H9 (cell line): Measurements from ENCODE around the gene KREMEN1. TPM values are rescaled to one million over a fixed set of nuclear protein-coding genes. Genes with fewer than 3 reads are reported as not detected.

Experiments
- DNase-seq: peaks from one replicate; pipeline ENCODE4 v3.0.0-alpha.2; 2017
- H2AFZ ChIP-seq: one replicate; pipeline ENCODE4 v1.6.1; 2013; ENCODE audit warnings: mild to moderate bottlenecking, low read length, control low read depth, moderate library complexity
- H2AK5ac ChIP-seq: 2 replicates; pipeline ENCODE4 v1.6.1; 2013; ENCODE audit warnings: low read length, control low read depth, mixed read lengths; ENCODE audit not compliant: insufficient read length
- H2BK120ac ChIP-seq: one replicate; pipeline ENCODE4 v1.6.1; 2013; ENCODE audit warnings: low read depth, mild to moderate bottlenecking, low read length, control low read depth, inconsistent platforms; ENCODE audit not compliant: poor library complexity, severe bottlenecking
- H2BK12ac ChIP-seq: 2 replicates; pipeline ENCODE4 v1.6.1; 2013; ENCODE audit warnings: low read length, control low read depth, mixed read lengths, low read depth; ENCODE audit not compliant: insufficient read length
- H2BK15ac ChIP-seq: 2 replicates; pipeline ENCODE4 v1.6.1; 2013; ENCODE audit warnings: low read depth, low read length, control low read depth
- H2BK20ac ChIP-seq: one replicate; pipeline ENCODE4 v1.6.1; 2013; ENCODE audit warnings: low read depth, mild to moderate bottlenecking, low read length, control low read depth, inconsistent platforms; ENCODE audit not compliant: poor library complexity, severe bottlenecking
- H2BK5ac ChIP-seq: 2 replicates; pipeline ENCODE4 v1.6.1; 2013; ENCODE audit warnings: low read length, control low read depth, mixed read lengths; ENCODE audit not compliant: insufficient read length
- H3K14ac ChIP-seq: 2 replicates; pipeline ENCODE4 v1.6.1; 2013; ENCODE audit warnings: low read length, control low read depth; ENCODE audit not compliant: insufficient read depth
- H3K18ac ChIP-seq: 2 replicates; pipeline ENCODE4 v1.6.1; 2013; ENCODE audit warnings: low read depth, mild to moderate bottlenecking, mixed read lengths, low read length, control low read depth; ENCODE audit not compliant: insufficient read length
- H3K23ac ChIP-seq: 2 replicates; pipeline ENCODE4 v1.6.1; 2013; ENCODE audit warnings: low read length, control low read depth, mixed read lengths, low read depth; ENCODE audit not compliant: insufficient read length
- H3K23me2 ChIP-seq: 2 replicates; pipeline ENCODE4 v1.6.1; 2013; ENCODE audit warnings: low read depth, mild to moderate bottlenecking, mixed read lengths, low read length, control low read depth; ENCODE audit not compliant: insufficient read length, poor library complexity, severe bottlenecking
- H3K27ac ChIP-seq: 2 replicates; pipeline ENCODE4 v1.5.1; 2013; ENCODE audit warnings: low read length, control low read depth, mixed read lengths, low read depth; ENCODE audit not compliant: insufficient read length
- H3K27me3 ChIP-seq: 2 replicates; pipeline ENCODE4 v1.6.1; 2013; ENCODE audit warnings: low read length, control low read depth, inconsistent platforms; ENCODE audit not compliant: insufficient read depth
- H3K4ac ChIP-seq: 2 replicates; pipeline ENCODE4 v1.6.1; 2013; ENCODE audit warnings: low read depth, mild to moderate bottlenecking, control low read depth, inconsistent platforms, low read length, moderate library complexity
- H3K4me1 ChIP-seq: 2 replicates; pipeline ENCODE4 v1.6.1; 2013; ENCODE audit warnings: low read length, control low read depth, inconsistent platforms; ENCODE audit not compliant: insufficient read depth
- H3K4me2 ChIP-seq: 2 replicates; pipeline ENCODE4 v1.6.1; 2013; ENCODE audit warnings: low read length, control low read depth, mixed read lengths; ENCODE audit not compliant: insufficient read length, insufficient read depth
- H3K56ac ChIP-seq: 2 replicates; pipeline ENCODE4 v1.6.1; 2013; ENCODE audit warnings: low read depth, mild to moderate bottlenecking, mixed read lengths, low read length, control low read depth; ENCODE audit not compliant: insufficient read length
- H3K79me1 ChIP-seq: 2 replicates; pipeline ENCODE4 v1.6.1; 2013; ENCODE audit warnings: low read depth, mild to moderate bottlenecking, moderate library complexity, low read length, control low read depth, inconsistent platforms; ENCODE audit not compliant: insufficient read depth, poor library complexity, severe bottlenecking
- H3K79me2 ChIP-seq: 2 replicates; pipeline ENCODE4 v1.6.1; 2013; ENCODE audit warnings: low read length, control low read depth, inconsistent platforms; ENCODE audit not compliant: insufficient read depth
- H3K9ac ChIP-seq: 2 replicates; pipeline ENCODE4 v1.6.1; 2013; ENCODE audit warnings: low read length, control low read depth, mixed read lengths; ENCODE audit not compliant: insufficient read length; ENCODE audit errors: extremely low read depth
- H3K9me3 ChIP-seq: one replicate; pipeline ENCODE4 v1.6.1; 2013; ENCODE audit warnings: low read depth, low read length, inconsistent platforms; ENCODE audit not compliant: control insufficient read depth
- H3T11ph ChIP-seq: one replicate; pipeline ENCODE4 v1.6.1; 2013; ENCODE audit warnings: mild to moderate bottlenecking, low read length, control low read depth, inconsistent platforms
- H4K20me1 ChIP-seq: one replicate; pipeline ENCODE4 v1.6.1; 2013; ENCODE audit not compliant: control insufficient read depth, insufficient read length, insufficient read depth
- H4K5ac ChIP-seq: 2 replicates; pipeline ENCODE4 v1.6.1; 2013; ENCODE audit warnings: low read depth, mild to moderate bottlenecking, mixed read lengths, low read length, control low read depth; ENCODE audit not compliant: insufficient read length
- H4K8ac ChIP-seq: replicated peaks from 2 replicates; pipeline ENCODE4 v1.6.1; 2013; ENCODE audit warnings: low read length, control low read depth, mixed read lengths, low read depth; ENCODE audit not compliant: insufficient read length
- H4K91ac ChIP-seq: 2 replicates; pipeline ENCODE4 v1.6.1; 2013; ENCODE audit warnings: low read depth, mild to moderate bottlenecking, moderate library complexity, mixed read lengths, low read length, control low read depth; ENCODE audit not compliant: insufficient read length
- H3K27ac Mint-ChIP-seq, 3 experiments: 2 replicates in 2 of 3; 3 replicates in 1 of 3; pipeline ENCODE4 v1.8.0; 2020 to 2021; ENCODE audit warnings: mixed read lengths in 3 of 3, mild to moderate bottlenecking in 1 of 3, moderate library complexity in 1 of 3
- H3K27me3 Mint-ChIP-seq: 2 replicates; pipeline ENCODE4 v1.8.0; 2021; ENCODE audit warnings: low read depth, mild to moderate bottlenecking, moderate library complexity, mixed read lengths
- H3K36me3 Mint-ChIP-seq, 3 experiments: 2 replicates in 2 of 3; 3 replicates in 1 of 3; pipeline ENCODE4 v1.8.0; 2020 to 2021; ENCODE audit warnings: low read depth in 3 of 3, mixed read lengths in 3 of 3; ENCODE audit not compliant: insufficient read depth in 1 of 3
- H3K4me1 Mint-ChIP-seq, 2 experiments: 2 replicates each; pipeline ENCODE4 v1.8.0; 2020; ENCODE audit warnings: mixed read lengths in 2 of 2
- H3K4me3 Mint-ChIP-seq, 2 experiments: 2 replicates in 1 of 2; 3 replicates in 1 of 2; pipeline ENCODE4 v1.8.0; 2020 to 2021; ENCODE audit warnings: mild to moderate bottlenecking in 2 of 2, mixed read lengths in 2 of 2, moderate library complexity in 1 of 2
- H3K9me3 Mint-ChIP-seq, 2 experiments: 2 replicates in 1 of 2; 3 replicates in 1 of 2; pipeline ENCODE4 v1.8.0; 2020; ENCODE audit warnings: mild to moderate bottlenecking in 2 of 2, mixed read lengths in 2 of 2, moderate library complexity in 1 of 2
- CTCF ChIP-seq: fragments of 200-600 bp; sonication (generic); conservative IDR thresholded peaks from 3 replicates; pipeline ENCODE4 v1.8.0; 2021; ENCODE audit warnings: antibody characterized with exemption, mild to moderate bottlenecking
- WGBS: extraction: QIAGEN DNeasy Blood & Tissue Kit; methylation state at CpG from one replicate; pipeline ENCODE4 v1.1.7; 2013; ENCODE audit warnings: missing lambda C conversion rate, low lambda C conversion rate, mixed read lengths; ENCODE audit not compliant: insufficient read length; ENCODE audit errors: extremely low coverage; 5-methylcytosine and 5-hydroxymethylcytosine counted together
- total RNA-seq: library from RNA; stranded (reverse); gene quantifications from 2 replicates; pipeline ENCODE4 v1.2.1, GENCODE V29; 2021

Gene KREMEN1
- total RNA-seq, 1 experiment from 2014 or later: 2.4 TPM

DNA sequence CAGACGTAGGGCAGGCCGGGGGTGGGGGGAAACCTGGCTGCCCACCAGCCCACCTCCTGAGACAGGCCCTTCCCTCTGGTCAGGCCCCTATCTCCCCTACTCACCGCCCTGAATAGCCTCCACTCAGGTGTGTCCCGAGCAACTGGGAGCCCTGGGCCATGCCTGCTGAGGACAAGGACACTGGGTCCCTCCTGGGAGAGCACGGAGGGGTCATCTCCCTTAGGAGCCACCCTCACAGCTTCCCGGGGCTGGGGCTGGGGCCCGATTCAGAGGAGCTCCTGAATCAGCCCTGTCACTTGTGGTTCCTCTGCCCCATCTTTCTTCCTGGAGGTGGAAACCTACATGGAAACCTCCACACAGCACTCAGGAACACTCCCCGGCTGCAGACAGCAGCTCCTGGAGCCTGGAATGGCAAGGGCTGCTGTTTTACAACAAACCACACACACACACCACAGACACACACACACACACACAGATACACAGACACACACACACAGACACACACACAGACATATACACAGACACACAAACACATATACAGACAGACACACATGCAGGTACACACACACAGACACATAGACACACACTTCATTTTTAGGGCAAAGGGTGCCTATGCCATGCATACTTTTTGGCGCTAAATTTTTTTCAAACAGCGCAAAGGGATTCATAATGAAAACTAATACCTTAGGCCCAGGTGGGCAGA is 123.3 kb downstream of the KREMEN1 start:
- no peak overlapping the region for H3K4ac ChIP-seq
- no peak overlapping the region; the same call in 1 of the 2 replicates for H3K14ac ChIP-seq
- H2BK15ac ChIP-seq: no peak overlapping the region
- H3K27ac ChIP-seq: no peak overlapping the region
- no peaks in the 10 kb centered on the region for H3K79me2 ChIP-seq
- H3K4me1 ChIP-seq: no peaks in the 10 kb centered on the region
- no peak overlapping the region for H2BK5ac ChIP-seq
- H2AK5ac ChIP-seq: no peak overlapping the region
- Mint-ChIP-seq H3K4me1 (peaks cover 0 to 6% of the 10 kb centered on the region in 2 experiments; a peak in 3 of 4 replicates), H3K27ac (peak overlapping the region in 1 of 3 experiments; percentile 0; a peak in 2 of 7 replicates), H3K4me3 (no peak overlapping the region; a peak in 1 of 5 replicates), H3K36me3 (peaks cover 0 to 3% (median 3%) of the 10 kb centered on the region in 3 experiments; a peak in 3 of 7 replicates), H3K27me3 (peaks cover 5% of the 10 kb centered on the region), H3K9me3 (peaks cover 2% of the 10 kb centered on the region in 2 experiments; a peak in 3 of 5 replicates)
- no peak overlapping the region for H4K8ac ChIP-seq
- no peak for DNase-seq
- H3K79me1 ChIP-seq: no peaks in the 10 kb centered on the region
- H3K27me3 ChIP-seq: no peaks in the 10 kb centered on the region
- H3K18ac ChIP-seq: no peak overlapping the region
- H3K9ac ChIP-seq: no peak overlapping the region
- no peak overlapping the region for H2BK20ac ChIP-seq
- no peak overlapping the region for H3K4me2 ChIP-seq
- H3T11ph ChIP-seq: no peak overlapping the region
- no CpG with 5 or more reads among the region's 10 CpGs for WGBS
- H4K20me1 ChIP-seq: no peaks in the 10 kb centered on the region
- no peak overlapping the region for H2BK120ac ChIP-seq
- H3K56ac ChIP-seq: no peak overlapping the region
- no peak overlapping the region for H4K91ac ChIP-seq
- no peaks in the 10 kb centered on the region for H3K9me3 ChIP-seq
- no peak for TF ChIP-seq CTCF
- no peaks in the 10 kb centered on the region for H3K23me2 ChIP-seq
- H3K23ac ChIP-seq: no peak overlapping the region
- no peak overlapping the region for H4K5ac ChIP-seq
- H2AFZ ChIP-seq: no peak overlapping the region
- H2BK12ac ChIP-seq: no peak overlapping the region
